CD14-positive monocyte (primary cell): ENCODE results near the gene DNAI2. TPM values are rescaled to one million over a fixed set of nuclear protein-coding genes. Genes with fewer than 3 reads are reported as not detected.

Experiments
- DNase-seq, 3 donors: peaks; one replicate each; pipeline ENCODE4 v3.0.0-alpha.2; 2011 to 2022
- H2AFZ ChIP-seq: 2 replicates; pipeline ENCODE4 v1.6.0; 2012; ENCODE audit warnings: mild to moderate bottlenecking, low read depth, low read length, inconsistent platforms; ENCODE audit not compliant: insufficient read depth, poor library complexity, severe bottlenecking
- H3K27ac ChIP-seq, 2 donors: 1 replicate in 1 of 2; 2 replicates in 1 of 2; pipeline ENCODE4 v1.5.1; 2012 to 2013; ENCODE audit warnings: low read length in 2 of 2, control low read depth in 1 of 2, inconsistent platforms in 1 of 2, low read depth in 1 of 2, mild to moderate bottlenecking in 1 of 2
- H3K27me3 ChIP-seq, 2 donors: one replicate each; pipeline versions ENCODE4 v1.6.0 to v1.6.1; 2011 to 2013; ENCODE audit warnings: low read length in 2 of 2; ENCODE audit not compliant: control insufficient read depth in 2 of 2, insufficient read depth in 2 of 2
- H3K36me3 ChIP-seq, 2 donors: replicated peaks in 1 of 2; 1 replicate in 1 of 2; 2 replicates in 1 of 2; pipeline versions ENCODE4 v1.5.1 to v1.6.1; 2012 to 2013; ENCODE audit warnings: low read length in 2 of 2, control low read depth in 1 of 2, inconsistent platforms in 1 of 2, mild to moderate bottlenecking in 1 of 2; ENCODE audit not compliant: insufficient read depth in 2 of 2, control insufficient read depth in 1 of 2
- H3K4me1 ChIP-seq, 2 donors: 1 replicate in 1 of 2; 2 replicates in 1 of 2; pipeline versions ENCODE4 v1.5.1 to v1.6.1; 2012 to 2013; ENCODE audit warnings: low read length in 2 of 2, control low read depth in 1 of 2, inconsistent platforms in 1 of 2, mild to moderate bottlenecking in 1 of 2, moderate library complexity in 1 of 2; ENCODE audit not compliant: insufficient read depth in 2 of 2, control insufficient read depth in 1 of 2
- H3K4me2 ChIP-seq: replicated peaks from 2 replicates; pipeline ENCODE3; 2012; ENCODE audit warnings: low read length, moderate library complexity, mild to moderate bottlenecking; ENCODE audit not compliant: poor library complexity, severe bottlenecking; ENCODE audit errors: extremely low read depth
- H3K4me3 ChIP-seq, 3 experiments: fragments of 200-600 bp in 1 of 3; sonication (generic) in 1 of 3; replicated peaks in 1 of 3; 1 replicate in 2 of 3; 2 replicates in 1 of 3; pipeline ENCODE4 v1.5.1; 2011 to 2013; ENCODE audit warnings: low read length in 3 of 3, mild to moderate bottlenecking in 3 of 3, control low read depth in 2 of 3, low read depth in 2 of 3, inconsistent platforms in 1 of 3, moderate library complexity in 1 of 3
- H3K79me2 ChIP-seq: 2 replicates; pipeline ENCODE4 v1.6.0; 2012; ENCODE audit warnings: mild to moderate bottlenecking, control low read depth, inconsistent platforms, low read length, moderate library complexity; ENCODE audit not compliant: insufficient read depth
- H3K9ac ChIP-seq: 2 replicates; pipeline ENCODE4 v1.6.0; 2017; ENCODE audit warnings: low read length, mild to moderate bottlenecking; ENCODE audit not compliant: insufficient read depth, poor library complexity, severe bottlenecking
- H3K9me3 ChIP-seq, 2 donors: replicated peaks in 1 of 2; 1 replicate in 1 of 2; 2 replicates in 1 of 2; pipeline versions ENCODE4 v1.5.1 to v1.6.1; 2012 to 2013; ENCODE audit warnings: low read length in 2 of 2, control low read depth in 1 of 2; ENCODE audit not compliant: control insufficient read depth in 1 of 2, insufficient read depth in 1 of 2
- H4K20me1 ChIP-seq: 2 replicates; pipeline ENCODE4 v1.6.0; 2012; ENCODE audit warnings: mild to moderate bottlenecking, low read length, control low read depth, moderate library complexity; ENCODE audit not compliant: insufficient read depth
- H3K27ac Mint-ChIP-seq, 7 donors: one replicate each; pipeline ENCODE4 v1.8.0; 2020; ENCODE audit warnings: mild to moderate bottlenecking in 7 of 7, mixed read lengths in 7 of 7, moderate library complexity in 6 of 7, inconsistent platforms in 2 of 7
- H3K27me3 Mint-ChIP-seq, 3 donors: one replicate each; pipeline ENCODE4 v1.8.0; 2021 to 2022; ENCODE audit warnings: low read depth in 3 of 3, mild to moderate bottlenecking in 3 of 3, mixed read lengths in 3 of 3, moderate library complexity in 3 of 3, inconsistent platforms in 1 of 3
- H3K36me3 Mint-ChIP-seq, 2 donors: one replicate each; pipeline ENCODE4 v1.8.0; 2020; ENCODE audit warnings: mixed read lengths in 2 of 2, inconsistent platforms in 1 of 2, mild to moderate bottlenecking in 1 of 2
- H3K4me1 Mint-ChIP-seq: one replicate; pipeline ENCODE4 v1.8.0; 2020; ENCODE audit warnings: mild to moderate bottlenecking, mixed read lengths
- H3K4me3 Mint-ChIP-seq, 2 donors: one replicate each; pipeline ENCODE4 v1.8.0; 2020; ENCODE audit warnings: mild to moderate bottlenecking in 2 of 2, mixed read lengths in 2 of 2, moderate library complexity in 1 of 2
- H3K9me3 Mint-ChIP-seq, 7 donors: one replicate each; pipeline ENCODE4 v1.8.0; 2020 to 2022; ENCODE audit warnings: mixed read lengths in 7 of 7, mild to moderate bottlenecking in 6 of 7, moderate library complexity in 6 of 7, inconsistent platforms in 2 of 7
- CTCF ChIP-seq: fragments of 200-600 bp; IDR thresholded peaks from one replicate; pipeline ENCODE4 v1.8.0; 2022; ENCODE audit warnings: antibody characterized with exemption, mild to moderate bottlenecking
- WGBS: methylation state at CpG from one replicate; pipeline ENCODE4 v1.1.5; 2013; ENCODE audit warnings: missing lambda C conversion rate; ENCODE audit not compliant: insufficient coverage; 5-methylcytosine and 5-hydroxymethylcytosine counted together
- intact Hi-C, 2 donors: fragments of 100-400 bp; cut with micrococcal nuclease; formaldehyde crosslinking; loops; one replicate each; pipeline versions ENCODE4 v1.15.0 to v1.15.1; 2023
- polyA plus RNA-seq, 3 donors: library from polyadenylated mRNA; depleted of rRNA in 1 of 3; unstranded in 2 of 3; stranded (reverse) in 1 of 3; fragments of 300-500 nt in 2 of 3; fragments of >200 nt in 1 of 3; fragmentation: Illumina TruSeq in 2 of 3; gene quantifications; 1 replicate in 2 of 3; 2 replicates in 1 of 3; pipeline ENCODE4 v1.2.3, GENCODE V29; 2012 to 2021

DNAI2 gene
- polyA plus RNA-seq, 3 donors = 0.07 TPM; not detected in 2

- Histone ChIP-seq H3K4me2 (no peak overlapping the region), H2AFZ (no peak overlapping the region), H3K4me1 (peaks cover 34 to 44% of the 10 kb centered on the region in 2 donors), H3K36me3 (peaks cover 37 to 48% of the 10 kb centered on the region in 2 donors), H3K9ac (no peak overlapping the region), H3K9me3 (no peaks in the 10 kb centered on the region), H4K20me1 (no peaks in the 10 kb centered on the region), H3K27me3 (no peaks in the 10 kb centered on the region), H3K4me3 (no peak overlapping the region), H3K27ac (peak overlapping the region; percentile 26 to 31), H3K79me2 (no peaks in the 10 kb centered on the region)
- Mint-ChIP-seq H3K4me1 (peaks cover 40% of the 10 kb centered on the region), H3K27ac (peak overlapping the region in 6 of 7 donors; percentile 55 to 88 (median 74)), H3K4me3 (no peak overlapping the region), H3K9me3 (no peaks in the 10 kb centered on the region), H3K27me3 (peaks cover 0 to 2% (median 0%) of the 10 kb centered on the region in 3 donors), H3K36me3 (peaks cover 53 to 72% of the 10 kb centered on the region in 2 donors)
- TF ChIP-seq CTCF = no peak
- no CpG with 5 or more reads among the region's 2 CpGs for WGBS
- intact Hi-C loops = no loop called here
- no peak for DNase-seq
Measured at GRCh38 chr17:74241847-74242246, 32.2 kb upstream of the DNAI2 start.

GRCh38 chr17:74243013-74243755, 30.9 kb upstream of the DNAI2 start:
- H3K4me1 Mint-ChIP-seq = peaks cover 40% of the 10 kb centered on the region
- H3K27me3 Mint-ChIP-seq = no peaks in the 10 kb centered on the region
- peak overlapping the region in 1 of 7 donors; percentile 45 for H3K27ac Mint-ChIP-seq
- TF ChIP-seq CTCF = no peak
- Histone ChIP-seq H3K27me3 (no peaks in the 10 kb centered on the region), H3K4me2 (no peak overlapping the region), H3K79me2 (no peaks in the 10 kb centered on the region), H4K20me1 (no peaks in the 10 kb centered on the region), H2AFZ (no peak overlapping the region), H3K4me1 (peaks cover 33 to 41% of the 10 kb centered on the region in 2 donors), H3K9me3 (no peaks in the 10 kb centered on the region), H3K9ac (no peak overlapping the region), H3K4me3 (no peak overlapping the region), H3K36me3 (peaks cover 34 to 49% of the 10 kb centered on the region in 2 donors), H3K27ac (no peak overlapping the region)
- WGBS = 96% methylated on average over 13 of the region's 13 CpGs
- peaks cover 48 to 72% of the 10 kb centered on the region in 2 donors for H3K36me3 Mint-ChIP-seq
- H3K4me3 Mint-ChIP-seq = no peak overlapping the region
- no peak for DNase-seq
- no peaks in the 10 kb centered on the region for H3K9me3 Mint-ChIP-seq
- intact Hi-C loops = no loop called here
